Prostate gland (tissue), 2 donors: ENCODE results near the gene CNTF. TPM values are rescaled to one million over a fixed set of nuclear protein-coding genes. Genes with fewer than 3 reads are reported as not detected.

Source experiments
- DNase-seq: peaks from one replicate; pipeline ENCODE4 v3.0.0-alpha.2; 2019; ENCODE audit warnings: low spot score
- H3K27ac ChIP-seq, 2 donors: fragments of 200-600 bp; sonication (generic); 2 replicates each; pipeline ENCODE4 v1.5.1; 2017 to 2019
- H3K27me3 ChIP-seq: fragments of 200-600 bp; sonication (generic); replicated peaks from 2 replicates; pipeline ENCODE4 v1.5.1; 2019; ENCODE audit not compliant: insufficient read depth
- H3K36me3 ChIP-seq, 2 donors: fragments of 200-600 bp; sonication (generic); 1 replicate in 1 of 2; 2 replicates in 1 of 2; pipeline versions ENCODE4 v1.5.1 to v1.8.1; 2017 to 2019
- H3K4me1 ChIP-seq: fragments of 200-600 bp; sonication (generic); replicated peaks from 2 replicates; pipeline ENCODE4 v1.5.1; 2019
- H3K4me3 ChIP-seq, 2 donors: fragments of 200-600 bp; sonication (generic); 2 replicates each; pipeline ENCODE4 v1.5.1; 2017 to 2019
- H3K9me3 ChIP-seq: fragments of 200-600 bp; sonication (generic); 2 replicates; pipeline ENCODE4 v1.5.1; 2017
- POLR2A ChIP-seq: fragments of 450-650 bp; IDR thresholded peaks from one replicate; pipeline ENCODE4 v1.6.1; 2016; ENCODE audit warnings: antibody characterized with exemption, mild to moderate bottlenecking
- POLR2AphosphoS5 ChIP-seq: sonication (generic); formaldehyde crosslinking; IDR thresholded peaks from one replicate; pipeline ENCODE4 v1.6.1; 2017; ENCODE audit warnings: antibody characterized with exemption
- WGBS: methylation state at CpG from one replicate; pipeline ENCODE4 v1.1.5; 2018; 5-methylcytosine and 5-hydroxymethylcytosine counted together
- intact Hi-C: fragments of 100-400 bp; cut with DNase I; formaldehyde crosslinking; loops from one replicate; pipeline ENCODE4 v1.14.2; 2022
- total RNA-seq, 2 donors: library from RNA; depleted of rRNA; stranded (reverse); fragments of >200 nt; gene quantifications; one replicate each; pipeline ENCODE4 v1.1.0, GENCODE V29; 2016
- TF ChIP-seq, protein P1 (sequence below), 4 experiments: fragments of 200-600 bp in 2 of 4; fragments of 450-650 bp in 2 of 4; sonication (generic) in 2 of 4; IDR thresholded peaks; 1 replicate in 3 of 4; 2 replicates in 1 of 4; pipeline ENCODE4 v1.5.1; 2016 to 2019; ENCODE audit warnings: antibody characterized with exemption in 4 of 4, mild to moderate bottlenecking in 2 of 4, moderate library complexity in 2 of 4

CNTF gene
- total RNA-seq, 2 donors from 2014 or later, result 0.74 TPM; not detected in 1

DNA sequence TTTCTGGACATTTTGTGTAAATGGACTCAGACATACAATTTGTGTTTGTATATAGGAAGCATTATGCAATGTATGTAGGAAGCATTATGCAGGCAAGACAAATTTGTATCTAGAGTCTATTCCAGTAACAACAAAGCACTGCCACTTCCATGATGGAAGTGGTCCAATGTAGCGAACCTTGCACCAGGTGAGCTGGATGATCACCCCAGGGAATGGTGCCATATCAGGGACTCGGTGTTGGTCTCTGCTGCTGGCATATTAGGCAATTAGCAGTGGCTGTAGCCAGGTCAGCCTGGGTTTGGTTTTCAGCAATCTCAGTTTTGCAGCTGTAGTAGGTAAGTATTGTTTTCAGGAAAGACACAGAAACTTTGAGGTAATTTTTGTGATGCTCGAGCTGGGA, 30.8 kb upstream of the CNTF start:
- Histone ChIP-seq H3K36me3 (no peaks in the 10 kb centered on the region), H3K27me3 (no peaks in the 10 kb centered on the region), H3K4me1 (no peaks in the 10 kb centered on the region), H3K9me3 (no peaks in the 10 kb centered on the region), H3K27ac (no peak overlapping the region), H3K4me3 (no peak overlapping the region)
- TF ChIP-seq, protein P1, sequence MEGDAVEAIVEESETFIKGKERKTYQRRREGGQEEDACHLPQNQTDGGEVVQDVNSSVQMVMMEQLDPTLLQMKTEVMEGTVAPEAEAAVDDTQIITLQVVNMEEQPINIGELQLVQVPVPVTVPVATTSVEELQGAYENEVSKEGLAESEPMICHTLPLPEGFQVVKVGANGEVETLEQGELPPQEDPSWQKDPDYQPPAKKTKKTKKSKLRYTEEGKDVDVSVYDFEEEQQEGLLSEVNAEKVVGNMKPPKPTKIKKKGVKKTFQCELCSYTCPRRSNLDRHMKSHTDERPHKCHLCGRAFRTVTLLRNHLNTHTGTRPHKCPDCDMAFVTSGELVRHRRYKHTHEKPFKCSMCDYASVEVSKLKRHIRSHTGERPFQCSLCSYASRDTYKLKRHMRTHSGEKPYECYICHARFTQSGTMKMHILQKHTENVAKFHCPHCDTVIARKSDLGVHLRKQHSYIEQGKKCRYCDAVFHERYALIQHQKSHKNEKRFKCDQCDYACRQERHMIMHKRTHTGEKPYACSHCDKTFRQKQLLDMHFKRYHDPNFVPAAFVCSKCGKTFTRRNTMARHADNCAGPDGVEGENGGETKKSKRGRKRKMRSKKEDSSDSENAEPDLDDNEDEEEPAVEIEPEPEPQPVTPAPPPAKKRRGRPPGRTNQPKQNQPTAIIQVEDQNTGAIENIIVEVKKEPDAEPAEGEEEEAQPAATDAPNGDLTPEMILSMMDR (IDR thresholded peaks at IDR 0.05), result no peak
- TF ChIP-seq POLR2A, result no peak
- TF ChIP-seq POLR2AphosphoS5, result no peak
- no peak for DNase-seq
- 93% methylated on average over 3 of the region's 3 CpGs for WGBS
- intact Hi-C loops, result no loop called here

DNA sequence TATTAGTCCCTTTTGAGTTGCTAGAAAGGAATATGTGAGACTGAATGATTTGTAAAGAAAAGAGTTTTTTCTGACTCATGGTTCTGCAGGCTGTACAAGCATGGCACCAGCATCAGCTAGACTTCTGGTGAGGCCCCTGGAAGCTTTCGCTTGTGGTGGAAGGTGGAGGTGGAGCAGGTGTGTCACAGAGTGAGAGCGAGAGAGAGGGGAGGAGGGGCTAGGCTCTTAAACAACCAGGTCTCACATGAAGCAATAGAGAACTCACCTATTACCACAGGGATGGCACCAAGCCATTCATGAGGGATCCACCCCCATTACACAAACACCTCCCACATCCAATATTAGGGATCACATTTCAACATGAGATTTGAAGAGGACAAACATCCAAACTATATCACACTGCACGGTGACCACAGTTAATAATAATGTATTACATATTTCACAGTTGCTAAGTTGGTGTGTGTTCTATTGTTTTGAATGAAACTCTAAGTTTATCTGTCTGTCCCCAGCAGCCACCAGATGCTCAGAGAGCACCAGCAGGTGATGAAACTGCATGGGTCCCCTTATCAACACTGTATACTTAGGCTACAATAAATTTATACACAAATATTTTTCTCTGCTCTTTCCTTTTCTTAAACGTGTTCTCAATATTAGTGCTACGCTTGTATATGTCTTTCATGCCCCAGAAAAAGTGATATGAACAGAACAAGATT, 29.5 kb upstream of the CNTF start:
- Histone ChIP-seq H3K9me3 (no peaks in the 10 kb centered on the region), H3K4me1 (no peaks in the 10 kb centered on the region), H3K4me3 (no peak overlapping the region), H3K27ac (no peak overlapping the region), H3K36me3 (no peaks in the 10 kb centered on the region), H3K27me3 (no peaks in the 10 kb centered on the region)
- intact Hi-C loops, result no loop called here
- WGBS, result 83% methylated on average over 5 of the region's 5 CpGs
- TF ChIP-seq POLR2AphosphoS5 (no peak), POLR2A (no peak)
- TF ChIP-seq, protein P1 (IDR thresholded peaks at IDR 0.05), result no peak
- no peak for DNase-seq

DNA sequence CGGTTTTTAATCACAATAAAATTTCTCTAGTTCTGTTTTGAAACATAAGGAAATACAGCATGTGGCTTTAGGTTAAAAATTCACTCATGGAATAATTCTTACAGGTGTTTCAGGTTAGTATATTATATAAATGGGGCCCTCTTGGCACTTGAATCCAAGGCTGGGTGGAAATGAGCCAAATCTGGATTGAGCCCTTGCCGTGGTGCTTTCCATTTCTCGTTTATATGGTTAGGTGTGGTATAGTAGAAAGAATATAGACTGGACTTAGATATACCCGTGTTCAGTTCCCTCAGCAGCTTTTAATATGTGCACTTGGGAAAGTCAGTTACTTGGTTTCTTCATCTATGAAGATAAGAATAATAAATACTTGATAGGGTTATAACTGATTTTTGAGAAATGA, 27.6 kb upstream of the CNTF start:
- H3K4me3 ChIP-seq, result no peak overlapping the region
- WGBS, result 86% methylated on average over 4 of the region's 4 CpGs
- no peak for TF ChIP-seq POLR2AphosphoS5
- TF ChIP-seq POLR2A, result no peak
- TF ChIP-seq, protein P1 (IDR thresholded peaks at IDR 0.05), result no peak
- H3K36me3 ChIP-seq, result no peaks in the 10 kb centered on the region
- intact Hi-C loops, result no loop called here
- H3K27ac ChIP-seq, result no peak overlapping the region
- H3K27me3 ChIP-seq, result no peaks in the 10 kb centered on the region
- H3K4me1 ChIP-seq, result no peaks in the 10 kb centered on the region
- DNase-seq, result no peak
- no peaks in the 10 kb centered on the region for H3K9me3 ChIP-seq

DNA sequence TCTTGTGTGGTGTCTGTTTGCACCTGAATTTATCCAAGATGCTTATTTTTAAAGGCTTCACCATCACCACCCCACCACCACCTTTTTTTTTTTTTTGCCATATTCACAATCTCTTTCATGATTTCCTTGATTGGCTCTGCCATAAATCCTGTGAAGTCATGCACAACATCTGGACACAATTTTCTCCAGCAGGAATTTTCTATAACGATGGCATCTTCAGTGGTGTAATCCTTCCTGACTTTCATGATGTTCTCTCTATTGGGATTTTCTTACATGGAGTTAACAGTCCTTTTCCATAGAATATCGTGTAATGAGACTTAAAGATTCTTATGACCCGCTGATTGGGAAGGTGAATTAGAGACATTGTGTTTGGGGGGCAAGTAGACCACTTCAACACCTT, 25.8 kb upstream of the CNTF start:
- Histone ChIP-seq H3K4me1 (no peaks in the 10 kb centered on the region), H3K9me3 (no peaks in the 10 kb centered on the region), H3K4me3 (no peak overlapping the region), H3K27me3 (no peaks in the 10 kb centered on the region), H3K36me3 (no peaks in the 10 kb centered on the region), H3K27ac (no peak overlapping the region)
- DNase-seq, result no peak
- 84% methylated on average over 3 of the region's 3 CpGs for WGBS
- TF ChIP-seq, protein P1 (IDR thresholded peaks at IDR 0.05), result no peak
- TF ChIP-seq POLR2AphosphoS5, result no peak
- no peak for TF ChIP-seq POLR2A
- intact Hi-C loops, result no loop called here

DNA sequence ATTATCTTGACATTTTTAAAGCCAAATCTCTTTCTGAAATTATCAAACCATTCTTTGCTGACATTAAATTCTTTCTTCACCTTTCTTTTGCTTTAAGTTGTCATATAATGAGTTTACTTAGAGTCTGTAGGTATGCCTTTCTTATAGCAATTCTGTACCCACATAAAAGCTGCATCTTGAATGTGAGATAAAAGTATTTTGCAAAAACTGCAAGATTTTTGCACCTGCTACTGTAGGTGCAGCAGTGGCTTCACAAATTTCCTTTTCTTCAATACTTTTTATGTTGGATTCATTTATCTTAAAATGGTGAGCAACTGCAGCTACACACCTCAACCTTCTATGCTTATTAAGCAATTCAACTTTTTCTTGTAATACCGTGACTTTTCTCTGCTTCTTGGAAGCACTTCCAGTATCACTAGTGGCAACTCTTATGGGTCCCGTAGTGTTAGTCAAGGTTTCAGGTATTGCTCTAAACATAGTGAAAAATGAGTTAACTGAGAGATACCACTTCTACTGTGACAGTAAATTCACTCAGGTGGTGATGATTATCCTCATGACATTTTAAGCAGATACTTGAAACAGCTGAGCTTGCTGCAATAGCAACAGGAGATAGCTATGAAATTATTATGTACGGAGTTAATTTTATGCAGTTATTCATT, 24.9 kb upstream of the CNTF start:
- TF ChIP-seq, protein P1 (IDR thresholded peaks at IDR 0.05), result no peak
- TF ChIP-seq POLR2AphosphoS5, result no peak
- TF ChIP-seq POLR2A, result no peak
- Histone ChIP-seq H3K9me3 (no peaks in the 10 kb centered on the region), H3K27me3 (no peaks in the 10 kb centered on the region), H3K36me3 (no peaks in the 10 kb centered on the region), H3K4me3 (no peak overlapping the region), H3K4me1 (no peaks in the 10 kb centered on the region), H3K27ac (no peak overlapping the region)
- no peak for DNase-seq
- intact Hi-C loops, result no loop called here
- 92% methylated on average over 3 of the region's 3 CpGs for WGBS
